ENCODE results near the gene CDH12.

DNA sequence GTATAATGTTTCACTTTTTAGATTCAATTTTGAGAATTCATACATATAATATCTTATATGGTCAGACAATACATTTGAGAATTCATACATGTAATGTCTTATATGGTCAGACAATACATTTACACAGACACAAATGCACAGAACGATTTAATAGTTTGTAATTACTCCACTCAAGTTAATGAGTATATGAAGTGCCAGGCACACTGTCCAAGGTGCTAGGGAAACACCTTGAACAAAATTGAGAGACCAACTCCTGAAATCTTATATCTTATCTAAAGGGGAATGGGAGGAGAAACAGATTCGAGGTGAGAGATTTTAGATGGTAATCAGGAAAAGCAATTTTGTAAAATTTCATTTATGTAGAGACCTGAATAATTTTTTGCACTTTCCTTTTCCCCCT lies 994.7 kb downstream of the CDH12 start:
- TF ChIP-seq, protein P1, sequence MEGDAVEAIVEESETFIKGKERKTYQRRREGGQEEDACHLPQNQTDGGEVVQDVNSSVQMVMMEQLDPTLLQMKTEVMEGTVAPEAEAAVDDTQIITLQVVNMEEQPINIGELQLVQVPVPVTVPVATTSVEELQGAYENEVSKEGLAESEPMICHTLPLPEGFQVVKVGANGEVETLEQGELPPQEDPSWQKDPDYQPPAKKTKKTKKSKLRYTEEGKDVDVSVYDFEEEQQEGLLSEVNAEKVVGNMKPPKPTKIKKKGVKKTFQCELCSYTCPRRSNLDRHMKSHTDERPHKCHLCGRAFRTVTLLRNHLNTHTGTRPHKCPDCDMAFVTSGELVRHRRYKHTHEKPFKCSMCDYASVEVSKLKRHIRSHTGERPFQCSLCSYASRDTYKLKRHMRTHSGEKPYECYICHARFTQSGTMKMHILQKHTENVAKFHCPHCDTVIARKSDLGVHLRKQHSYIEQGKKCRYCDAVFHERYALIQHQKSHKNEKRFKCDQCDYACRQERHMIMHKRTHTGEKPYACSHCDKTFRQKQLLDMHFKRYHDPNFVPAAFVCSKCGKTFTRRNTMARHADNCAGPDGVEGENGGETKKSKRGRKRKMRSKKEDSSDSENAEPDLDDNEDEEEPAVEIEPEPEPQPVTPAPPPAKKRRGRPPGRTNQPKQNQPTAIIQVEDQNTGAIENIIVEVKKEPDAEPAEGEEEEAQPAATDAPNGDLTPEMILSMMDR (IDR thresholded peaks at IDR 0.05) = no peak
- TF ChIP-seq EP300 (IDR thresholded peaks at IDR 0.05) (no peak), POLR2AphosphoS5 (IDR thresholded peaks at IDR 0.05) (no peak), POLR2A (IDR thresholded peaks at IDR 0.05) (no peak)

Measured in gastroesophageal sphincter (tissue), 3 donors.